HEK293 (cell line): ENCODE data around the gene FAM83F.

Experiments used
- CTCF ChIA-PET: fragments of 350-600 bp; formaldehyde crosslinking; extraction: SDS; loops from one replicate; lab custom pipeline; 2021; ENCODE audit warnings: antibody characterized with exemption; lab: Yijun Ruan, JAX
- POLR2A ChIA-PET: fragments of 300-600 bp; formaldehyde crosslinking; extraction: SDS; loops from one replicate; lab custom pipeline; 2020; ENCODE audit warnings: antibody characterized with exemption, inconsistent platforms; lab: Yijun Ruan, JAX
- H3K27ac ChIP-seq: fragments of 200-500 bp; sonication (Bioruptor generic); 2 replicates; pipeline ENCODE4 v1.5.1; 2014; ENCODE audit warnings: low read depth, low read length, control low read depth, inconsistent platforms; ENCODE audit errors: extremely low read depth
- H3K36me3 ChIP-seq, 2 experiments: fragments of 200-500 bp in 1 of 2; sonication (Bioruptor generic) in 1 of 2; 1 replicate in 1 of 2; 2 replicates in 1 of 2; pipeline ENCODE4 v1.5.1; 2014 to 2017; ENCODE audit warnings: inconsistent platforms in 2 of 2, low read length in 2 of 2; ENCODE audit not compliant: control insufficient read depth in 2 of 2, insufficient read depth in 1 of 2
- H3K4me1 ChIP-seq: fragments of 200-500 bp; sonication (Bioruptor generic); 2 replicates; pipeline ENCODE4 v1.5.1; 2014; ENCODE audit warnings: mild to moderate bottlenecking, low read length, inconsistent platforms; ENCODE audit not compliant: control insufficient read depth, insufficient read depth
- H3K4me3 ChIP-seq: 2 replicates; pipeline ENCODE4 v1.5.1; 2011; ENCODE audit warnings: low read depth, mild to moderate bottlenecking, control low read depth, low read length, moderate library complexity
- H3K9me3 ChIP-seq: fragments of 200-500 bp; sonication (Bioruptor generic); 2 replicates; pipeline ENCODE4 v1.5.1; 2014; ENCODE audit warnings: low read depth, low read length, inconsistent platforms; ENCODE audit not compliant: control insufficient read depth, insufficient read depth
- AEBP2 ChIP-seq: fragments of 450-650 bp; formaldehyde crosslinking; IDR thresholded peaks from 2 replicates; pipeline ENCODE4 v1.5.1; 2016; ENCODE audit warnings: missing biosample characterization, missing genetic modification characterization, borderline replicate concordance
- ATF2 ChIP-seq: fragments of 450-650 bp; formaldehyde crosslinking; IDR thresholded peaks from 2 replicates; pipeline ENCODE4 v1.5.1; 2016; ENCODE audit warnings: missing biosample characterization, missing genetic modification characterization, low read depth
- KLF16 ChIP-seq: fragments of 450-650 bp; formaldehyde crosslinking; IDR thresholded peaks from 2 replicates; pipeline ENCODE4 v1.5.1; 2017; ENCODE audit warnings: missing biosample characterization, missing genetic modification characterization
- KLF7 ChIP-seq: fragments of 450-650 bp; formaldehyde crosslinking; IDR thresholded peaks from 2 replicates; pipeline ENCODE4 v1.5.1; 2016; ENCODE audit warnings: missing biosample characterization, missing genetic modification characterization, borderline replicate concordance
- OVOL3 ChIP-seq: fragments of 450-650 bp; formaldehyde crosslinking; IDR thresholded peaks from 2 replicates; pipeline ENCODE4 v1.5.1; 2016; ENCODE audit warnings: missing biosample characterization, missing genetic modification characterization
- ZFP37 ChIP-seq: fragments of 450-650 bp; formaldehyde crosslinking; IDR thresholded peaks from 2 replicates; pipeline ENCODE4 v1.5.1; 2016; ENCODE audit warnings: missing biosample characterization, missing genetic modification characterization
- ZFP41 ChIP-seq: fragments of 450-650 bp; formaldehyde crosslinking; IDR thresholded peaks from 2 replicates; pipeline ENCODE4 v1.5.1; 2016; ENCODE audit warnings: missing biosample characterization, missing genetic modification characterization, borderline replicate concordance
- ZNF350 ChIP-seq: fragments of 450-650 bp; formaldehyde crosslinking; IDR thresholded peaks from 2 replicates; pipeline ENCODE4 v1.5.0; 2017; ENCODE audit warnings: missing biosample characterization, mild to moderate bottlenecking, missing genetic modification characterization
- ZNF398 ChIP-seq: fragments of 450-650 bp; formaldehyde crosslinking; IDR thresholded peaks from 2 replicates; pipeline ENCODE4 v1.5.1; 2017; ENCODE audit warnings: missing biosample characterization, missing genetic modification characterization
- ZNF521 ChIP-seq: fragments of 450-650 bp; formaldehyde crosslinking; IDR thresholded peaks from 2 replicates; pipeline ENCODE4 v1.5.1; 2017; ENCODE audit warnings: missing biosample characterization, mild to moderate bottlenecking, missing genetic modification characterization
- ZNF747 ChIP-seq: fragments of 450-650 bp; formaldehyde crosslinking; IDR thresholded peaks from 2 replicates; pipeline ENCODE4 v1.5.1; 2016; ENCODE audit warnings: missing biosample characterization, missing genetic modification characterization
- TF ChIP-seq, protein P1 (sequence below): fragments of 450-650 bp; formaldehyde crosslinking; IDR thresholded peaks from 2 replicates; pipeline ENCODE4 v1.5.1; 2016; ENCODE audit warnings: missing biosample characterization, missing genetic modification characterization, borderline replicate concordance
- TF ChIP-seq, protein P2 (sequence below): fragments of 450-650 bp; formaldehyde crosslinking; IDR thresholded peaks from 2 replicates; pipeline ENCODE4 v1.5.1; 2016; ENCODE audit warnings: missing biosample characterization, missing genetic modification characterization
- TF ChIP-seq, protein P3 (sequence below): fragments of 450-650 bp; formaldehyde crosslinking; IDR thresholded peaks from 2 replicates; pipeline ENCODE4 v1.5.0; 2017; ENCODE audit warnings: missing biosample characterization, missing genetic modification characterization, borderline replicate concordance
- TF ChIP-seq, protein P4 (sequence below): fragments of 450-650 bp; formaldehyde crosslinking; IDR thresholded peaks from 2 replicates; pipeline ENCODE4 v1.5.1; 2016; ENCODE audit warnings: missing biosample characterization, missing genetic modification characterization

FAM83F gene

GRCh38 chr22:40056154-40056553, 61.4 kb downstream of the FAM83F start (continued):
- no peak for TF ChIP-seq ZNF398 (tag by site-specific recombination)
- TF ChIP-seq OVOL3 (tag by site-specific recombination), result no peak
- no peak for TF ChIP-seq ZNF521
- no peak for TF ChIP-seq ZFP41 (tag by site-specific recombination)
- no peak for TF ChIP-seq AEBP2 (tag by site-specific recombination)
- no peak for TF ChIP-seq ZNF747
- TF ChIP-seq, protein P1, sequence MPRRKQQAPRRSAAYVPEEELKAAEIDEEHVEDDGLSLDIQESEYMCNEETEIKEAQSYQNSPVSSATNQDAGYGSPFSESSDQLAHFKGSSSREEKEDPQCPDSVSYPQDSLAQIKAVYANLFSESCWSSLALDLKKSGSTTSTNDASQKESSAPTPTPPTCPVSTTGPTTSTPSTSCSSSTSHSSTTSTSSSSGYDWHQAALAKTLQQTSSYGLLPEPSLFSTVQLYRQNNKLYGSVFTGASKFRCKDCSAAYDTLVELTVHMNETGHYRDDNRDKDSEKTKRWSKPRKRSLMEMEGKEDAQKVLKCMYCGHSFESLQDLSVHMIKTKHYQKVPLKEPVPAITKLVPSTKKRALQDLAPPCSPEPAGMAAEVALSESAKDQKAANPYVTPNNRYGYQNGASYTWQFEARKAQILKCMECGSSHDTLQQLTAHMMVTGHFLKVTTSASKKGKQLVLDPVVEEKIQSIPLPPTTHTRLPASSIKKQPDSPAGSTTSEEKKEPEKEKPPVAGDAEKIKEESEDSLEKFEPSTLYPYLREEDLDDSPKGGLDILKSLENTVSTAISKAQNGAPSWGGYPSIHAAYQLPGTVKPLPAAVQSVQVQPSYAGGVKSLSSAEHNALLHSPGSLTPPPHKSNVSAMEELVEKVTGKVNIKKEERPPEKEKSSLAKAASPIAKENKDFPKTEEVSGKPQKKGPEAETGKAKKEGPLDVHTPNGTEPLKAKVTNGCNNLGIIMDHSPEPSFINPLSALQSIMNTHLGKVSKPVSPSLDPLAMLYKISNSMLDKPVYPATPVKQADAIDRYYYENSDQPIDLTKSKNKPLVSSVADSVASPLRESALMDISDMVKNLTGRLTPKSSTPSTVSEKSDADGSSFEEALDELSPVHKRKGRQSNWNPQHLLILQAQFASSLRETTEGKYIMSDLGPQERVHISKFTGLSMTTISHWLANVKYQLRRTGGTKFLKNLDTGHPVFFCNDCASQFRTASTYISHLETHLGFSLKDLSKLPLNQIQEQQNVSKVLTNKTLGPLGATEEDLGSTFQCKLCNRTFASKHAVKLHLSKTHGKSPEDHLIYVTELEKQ (tag by site-specific recombination), result no peak
- TF ChIP-seq KLF16 (tag by site-specific recombination), result no peak

GRCh38 chr22:40056559-40056958, 61.8 kb downstream of the FAM83F start:
- Histone ChIP-seq H3K4me1 (peaks cover 16% of the 10 kb centered on the region), H3K36me3 (no peaks in the 10 kb centered on the region), H3K27ac (no peak overlapping the region), H3K4me3 (no peak overlapping the region), H3K9me3 (no peaks in the 10 kb centered on the region)
- ChIA-PET POLR2A (interaction anchor here (0.7 to 2.9 kb wide), 3 partner anchors 12 to 1471 kb away, joined by 3 to 19 read pairs (median 6); partner anchors contain the start of gene ATF4), CTCF (no interaction called here)
- no peak for TF ChIP-seq KLF7 (tag by site-specific recombination)
- TF ChIP-seq, protein P2, sequence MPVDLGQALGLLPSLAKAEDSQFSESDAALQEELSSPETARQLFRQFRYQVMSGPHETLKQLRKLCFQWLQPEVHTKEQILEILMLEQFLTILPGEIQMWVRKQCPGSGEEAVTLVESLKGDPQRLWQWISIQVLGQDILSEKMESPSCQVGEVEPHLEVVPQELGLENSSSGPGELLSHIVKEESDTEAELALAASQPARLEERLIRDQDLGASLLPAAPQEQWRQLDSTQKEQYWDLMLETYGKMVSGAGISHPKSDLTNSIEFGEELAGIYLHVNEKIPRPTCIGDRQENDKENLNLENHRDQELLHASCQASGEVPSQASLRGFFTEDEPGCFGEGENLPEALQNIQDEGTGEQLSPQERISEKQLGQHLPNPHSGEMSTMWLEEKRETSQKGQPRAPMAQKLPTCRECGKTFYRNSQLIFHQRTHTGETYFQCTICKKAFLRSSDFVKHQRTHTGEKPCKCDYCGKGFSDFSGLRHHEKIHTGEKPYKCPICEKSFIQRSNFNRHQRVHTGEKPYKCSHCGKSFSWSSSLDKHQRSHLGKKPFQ (tag by site-specific recombination), result no peak
- no peak for TF ChIP-seq ZNF350 (tag by site-specific recombination)
- 0 out of 2 replicates have a peak, but pooled peaks have one; percentile 5 for TF ChIP-seq ATF2 (tag by site-specific recombination)
- TF ChIP-seq, protein P3, sequence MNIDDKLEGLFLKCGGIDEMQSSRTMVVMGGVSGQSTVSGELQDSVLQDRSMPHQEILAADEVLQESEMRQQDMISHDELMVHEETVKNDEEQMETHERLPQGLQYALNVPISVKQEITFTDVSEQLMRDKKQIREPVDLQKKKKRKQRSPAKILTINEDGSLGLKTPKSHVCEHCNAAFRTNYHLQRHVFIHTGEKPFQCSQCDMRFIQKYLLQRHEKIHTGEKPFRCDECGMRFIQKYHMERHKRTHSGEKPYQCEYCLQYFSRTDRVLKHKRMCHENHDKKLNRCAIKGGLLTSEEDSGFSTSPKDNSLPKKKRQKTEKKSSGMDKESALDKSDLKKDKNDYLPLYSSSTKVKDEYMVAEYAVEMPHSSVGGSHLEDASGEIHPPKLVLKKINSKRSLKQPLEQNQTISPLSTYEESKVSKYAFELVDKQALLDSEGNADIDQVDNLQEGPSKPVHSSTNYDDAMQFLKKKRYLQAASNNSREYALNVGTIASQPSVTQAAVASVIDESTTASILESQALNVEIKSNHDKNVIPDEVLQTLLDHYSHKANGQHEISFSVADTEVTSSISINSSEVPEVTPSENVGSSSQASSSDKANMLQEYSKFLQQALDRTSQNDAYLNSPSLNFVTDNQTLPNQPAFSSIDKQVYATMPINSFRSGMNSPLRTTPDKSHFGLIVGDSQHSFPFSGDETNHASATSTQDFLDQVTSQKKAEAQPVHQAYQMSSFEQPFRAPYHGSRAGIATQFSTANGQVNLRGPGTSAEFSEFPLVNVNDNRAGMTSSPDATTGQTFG (tag by site-specific recombination), result no peak
- TF ChIP-seq ZFP37, result no peak
- TF ChIP-seq, protein P4, sequence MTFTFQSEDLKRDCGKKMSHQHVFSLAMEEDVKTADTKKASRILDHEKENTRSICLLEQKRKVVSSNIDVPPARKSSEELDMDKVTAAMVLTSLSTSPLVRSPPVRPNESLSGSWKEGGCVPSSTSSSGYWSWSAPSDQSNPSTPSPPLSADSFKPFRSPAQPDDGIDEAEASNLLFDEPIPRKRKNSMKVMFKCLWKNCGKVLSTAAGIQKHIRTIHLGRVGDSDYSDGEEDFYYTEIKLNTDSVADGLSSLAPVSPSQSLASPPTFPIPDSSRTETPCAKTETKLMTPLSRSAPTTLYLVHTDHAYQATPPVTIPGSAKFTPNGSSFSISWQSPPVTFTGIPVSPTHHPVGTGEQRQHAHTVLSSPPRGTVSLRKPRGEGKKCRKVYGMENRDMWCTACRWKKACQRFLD (tag by site-specific recombination), result no peak
